H54 (cell line): ENCODE results near the gene AMER3.
A peak's percentile ranks its signal among the peaks of the same experiment; 100 is the strongest.
"Not testable (repeated sequence)": the region's sequence is repeated elsewhere in the genome, so short reads cannot be mapped to it uniquely, and the experiment has no call there.

Experiments used
- DNase-seq: peaks from one replicate; pipeline ENCODE4 v3.0.0; 2011; ENCODE audit warnings: low spot score, mixed read lengths; ENCODE audit not compliant: insufficient read length
- FAIRE-seq: peaks from 3 replicates; lab custom pipeline; 2011; peaks lifted over from hg19 to GRCh38; lab: Jason Lieb, UNC
- POLR2A ChIP-seq: IDR thresholded peaks from 2 replicates; pipeline ENCODE4 v1.6.1; 2011; ENCODE audit warnings: low read depth, mild to moderate bottlenecking, low read length

The AMER3 gene, protein sequence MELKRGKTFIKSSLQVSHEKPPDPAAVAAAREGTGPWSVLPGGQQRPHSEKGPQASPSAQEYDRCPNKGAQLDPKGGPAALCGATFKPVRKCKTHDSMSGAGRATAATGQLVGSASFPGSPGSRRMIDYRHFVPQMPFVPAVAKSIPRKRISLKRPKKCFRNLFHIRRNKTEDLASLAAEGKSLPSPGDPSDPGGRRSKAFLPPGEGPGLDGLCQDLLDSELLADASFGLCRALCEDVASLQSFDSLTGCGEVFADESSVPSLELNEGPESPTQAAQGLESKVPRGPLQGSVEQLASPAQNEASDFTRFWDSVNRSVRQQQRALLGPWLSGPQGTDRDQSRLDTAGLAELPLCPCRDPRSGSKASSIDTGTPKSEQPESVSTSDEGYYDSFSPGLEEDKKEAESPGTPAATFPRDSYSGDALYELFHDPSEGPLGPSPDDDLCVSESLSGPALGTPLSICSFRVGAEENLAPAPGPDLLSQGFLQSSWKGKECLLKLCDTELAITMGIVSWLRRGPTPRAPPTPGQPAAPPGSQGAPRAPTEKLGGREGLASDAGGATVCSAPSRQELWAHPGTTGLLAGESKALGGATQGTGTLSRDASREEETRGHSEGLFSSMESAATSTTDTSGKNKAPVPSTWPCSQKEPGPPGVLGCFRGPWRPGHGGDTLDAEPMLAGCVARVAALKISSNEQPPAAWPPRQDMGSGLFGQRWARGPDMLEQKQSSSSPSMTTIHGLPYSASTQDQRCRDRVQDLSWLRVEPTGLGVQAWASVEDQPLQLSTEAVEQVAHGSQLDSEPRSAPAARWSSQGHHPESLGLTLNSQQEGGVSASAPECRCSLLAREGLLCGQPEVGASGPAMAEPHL

DNA sequence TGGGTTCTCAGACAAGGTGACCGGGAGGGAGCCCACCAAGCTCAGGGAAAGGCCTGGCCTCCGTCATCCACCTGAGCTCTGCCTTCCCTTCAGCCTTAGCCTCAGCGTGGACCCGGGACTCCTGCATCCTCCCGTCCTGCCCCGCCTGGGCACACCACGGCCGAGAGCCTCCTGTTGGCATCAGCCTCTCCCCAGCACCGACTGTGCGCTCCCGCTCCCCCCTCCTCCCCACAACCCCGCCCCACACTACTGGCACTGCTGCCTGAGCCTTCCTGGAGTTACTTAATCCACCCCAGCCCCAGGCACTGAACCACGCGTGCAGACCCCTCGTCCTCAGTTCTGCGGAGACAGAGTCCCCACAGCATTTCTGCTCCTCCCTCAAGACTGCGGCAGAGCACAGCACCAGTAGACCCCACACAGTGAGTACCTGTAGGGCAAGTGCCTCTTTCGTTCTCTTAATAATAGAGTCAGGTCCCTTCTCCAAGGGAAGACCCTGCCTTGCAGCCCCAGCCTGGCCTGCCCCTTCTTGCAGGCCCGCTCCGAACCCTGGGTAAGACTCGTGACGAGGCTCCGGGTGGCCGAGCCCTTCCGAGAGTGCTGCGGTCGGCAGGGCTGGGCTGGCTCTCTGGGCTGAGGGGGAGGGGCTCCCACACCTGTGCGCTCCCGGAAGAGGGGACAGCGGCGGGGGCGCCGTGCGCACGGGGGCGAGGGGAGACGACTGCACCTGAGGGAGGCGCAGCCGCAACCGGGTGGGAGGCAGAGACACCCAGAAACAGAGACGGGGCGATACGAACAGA, at the start of gene AMER3:
Gene AMER3 (plus strand): TSS at position 285 of the 797 bp plus-strand sequence. CDS start 6,533 bp downstream, outside the sequence.
- no peak for TF ChIP-seq POLR2A
- FAIRE-seq, result no peak
- no peak for DNase-seq

DNA sequence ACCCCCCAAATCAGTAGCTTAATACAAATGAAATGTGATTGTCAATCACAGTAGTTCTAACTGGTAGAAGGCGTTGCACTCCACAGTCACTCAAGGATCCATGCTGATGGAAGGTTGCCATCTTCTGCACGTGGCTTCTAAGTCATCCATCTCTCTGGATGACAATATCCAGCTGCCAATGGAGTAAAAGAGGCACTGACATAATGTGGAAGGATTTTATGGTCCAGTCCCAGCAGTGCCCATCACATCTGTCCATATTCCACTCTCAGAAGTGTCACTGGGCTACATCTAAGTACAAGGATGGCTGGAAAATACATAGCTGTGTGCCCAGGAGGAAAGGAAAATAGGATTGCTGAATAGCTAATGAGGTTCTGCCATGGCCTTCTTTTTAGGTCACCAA, 40.5 kb upstream of the AMER3 start:
- not testable (repeated sequence) for DNase-seq, FAIRE-seq

DNA sequence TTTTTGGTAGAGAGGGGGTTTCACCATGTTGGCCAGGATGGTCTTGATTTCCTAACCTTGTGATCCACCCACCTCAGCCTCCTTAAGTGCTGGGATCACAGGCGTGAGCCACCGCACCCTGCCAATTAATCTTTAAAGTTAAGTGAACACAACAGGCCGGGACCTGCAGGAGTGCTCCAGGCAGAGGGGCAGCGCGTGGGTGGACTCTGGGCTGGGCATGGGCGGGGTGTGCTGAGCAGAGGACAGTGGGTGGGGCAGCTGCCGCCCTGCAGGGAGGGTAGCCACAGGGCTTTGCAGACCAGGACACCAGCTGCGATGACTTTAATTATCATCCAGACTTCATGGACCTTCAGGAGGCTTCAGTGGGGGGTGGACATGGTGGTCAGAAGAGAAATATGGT, 35.3 kb upstream of the AMER3 start:
- FAIRE-seq, result no peak
- no peak for TF ChIP-seq POLR2A
- DNase-seq, result no peak

DNA sequence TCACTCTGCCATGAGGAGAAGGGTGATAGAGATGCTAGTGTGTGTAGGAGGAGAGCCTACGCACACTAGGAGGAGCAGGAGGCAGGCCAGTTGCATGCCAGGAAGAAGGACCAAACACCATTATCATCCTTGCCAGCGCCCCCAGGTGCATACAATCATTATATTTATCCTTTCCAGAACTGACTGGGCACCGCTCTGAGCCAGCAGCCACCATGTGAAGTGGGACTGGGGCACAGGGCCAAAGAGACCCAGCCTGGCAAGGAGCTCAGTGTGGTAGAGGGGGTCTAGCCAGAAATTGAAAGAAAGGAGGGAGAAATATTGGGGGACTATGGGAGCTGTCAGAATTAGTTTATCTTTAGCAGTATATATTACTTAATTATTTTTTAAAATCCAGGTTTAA, 34.8 kb upstream of the AMER3 start:
- DNase-seq (no peak), FAIRE-seq (no peak)
- no peak for TF ChIP-seq POLR2A

DNA sequence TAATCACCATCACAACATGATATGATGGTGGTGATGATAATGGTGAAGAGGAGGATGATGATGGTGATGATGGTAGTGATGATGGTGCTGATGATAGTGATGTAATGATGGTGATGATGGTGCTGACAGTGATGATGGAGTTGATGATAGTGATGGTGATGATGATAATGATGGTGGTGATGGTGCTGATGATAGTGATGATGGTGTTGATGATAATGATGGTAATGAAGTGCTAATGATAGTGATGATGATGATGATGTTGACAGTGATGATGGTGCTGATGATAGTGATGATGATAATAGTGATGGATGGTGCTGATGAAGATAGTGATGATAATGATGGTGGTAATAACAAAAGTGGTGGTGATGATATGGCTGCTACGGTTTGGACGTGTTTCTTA, 30.9 kb upstream of the AMER3 start:
- no peak for TF ChIP-seq POLR2A
- DNase-seq, result no peak
- no peak for FAIRE-seq

DNA sequence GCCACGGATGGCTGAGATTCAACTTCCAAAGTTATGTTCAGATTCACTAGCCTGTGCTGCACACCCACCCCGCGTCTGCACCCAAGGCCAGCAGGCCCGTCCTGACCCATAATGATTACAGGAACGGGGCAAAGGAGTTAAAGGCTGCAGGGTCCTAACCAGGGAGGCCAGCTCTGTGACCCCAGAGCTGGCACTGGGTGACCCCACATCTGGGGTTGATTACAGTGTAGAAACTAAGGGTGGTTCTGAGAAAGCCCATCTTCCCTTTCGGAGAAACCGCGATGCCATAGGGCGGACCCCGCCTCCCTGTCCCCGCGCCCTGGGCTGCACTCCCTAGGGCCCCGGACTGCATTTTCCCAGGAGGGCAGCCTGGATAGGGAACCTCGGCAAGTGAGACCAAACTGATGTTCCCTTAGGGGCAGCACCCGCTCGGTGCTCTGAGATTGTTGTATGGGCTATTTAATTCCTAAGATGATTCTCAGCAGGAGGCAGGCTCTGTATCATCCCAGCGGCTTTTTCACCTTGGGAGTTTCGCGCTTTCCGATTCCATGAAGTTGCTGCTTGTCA, 28.6 kb upstream of the AMER3 start:
- DNase-seq (no peak), FAIRE-seq (no peak)
- TF ChIP-seq POLR2A, result no peak

DNA sequence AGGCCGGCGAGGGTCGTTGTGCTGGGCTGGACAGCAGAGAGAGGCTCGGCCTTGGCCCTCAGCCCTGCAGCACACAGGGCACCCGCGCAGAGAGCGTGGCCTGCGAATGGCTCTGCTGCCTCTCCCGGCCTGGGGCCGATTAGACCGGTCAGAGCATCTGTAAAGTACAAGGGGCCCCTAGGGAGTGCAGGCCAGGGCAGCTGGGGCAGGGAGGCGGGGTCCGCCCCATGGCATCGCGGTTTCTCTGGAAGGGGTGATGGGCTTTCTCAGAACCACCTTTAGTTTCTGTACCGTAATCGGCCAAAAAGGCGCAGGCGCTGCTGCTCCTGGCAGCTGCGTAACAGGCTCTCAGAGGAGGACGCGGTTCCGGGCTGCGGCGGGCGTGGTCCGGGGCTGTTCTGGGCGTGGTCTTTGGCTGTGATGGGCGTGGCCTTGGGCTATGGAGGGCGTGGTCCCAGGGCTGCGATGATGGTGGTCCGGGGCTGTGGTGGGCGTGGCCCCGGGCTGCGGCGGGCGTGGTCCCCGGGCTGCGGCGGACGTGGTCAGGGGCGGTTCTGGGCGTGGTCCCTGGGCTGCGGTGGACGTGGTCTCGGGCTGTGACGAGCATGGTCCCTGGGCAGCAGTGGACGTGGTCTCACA, 27.9 kb upstream of the AMER3 start:
- DNase-seq (peak; percentile 76), FAIRE-seq (no peak)
- peak; percentile 38; the same call in 1 of the 2 replicates for TF ChIP-seq POLR2A

DNA sequence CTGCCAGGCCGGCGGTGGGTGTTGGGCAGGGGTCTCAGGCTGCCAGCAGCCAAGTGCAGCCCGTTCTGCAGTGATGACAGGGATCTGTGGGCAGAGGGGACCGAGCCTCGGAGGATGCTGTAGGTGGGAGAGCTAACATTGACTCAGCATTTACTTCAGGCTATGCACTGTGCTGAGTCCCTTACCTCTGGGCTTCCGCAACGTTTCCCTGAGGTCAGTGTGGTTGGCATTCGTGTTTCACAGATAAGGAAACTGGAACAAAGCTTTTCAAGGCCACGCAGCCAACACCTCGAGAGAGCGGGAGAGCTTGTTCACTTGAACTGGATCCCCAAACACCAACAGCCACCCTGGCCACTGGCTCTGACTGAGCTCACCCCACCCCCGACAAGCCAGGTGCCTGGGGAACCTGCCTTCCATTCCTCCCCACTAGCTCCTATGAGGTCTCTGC, 27.3 kb upstream of the AMER3 start:
- FAIRE-seq (no peak), DNase-seq (no peak)
- TF ChIP-seq POLR2A, result no peak

DNA sequence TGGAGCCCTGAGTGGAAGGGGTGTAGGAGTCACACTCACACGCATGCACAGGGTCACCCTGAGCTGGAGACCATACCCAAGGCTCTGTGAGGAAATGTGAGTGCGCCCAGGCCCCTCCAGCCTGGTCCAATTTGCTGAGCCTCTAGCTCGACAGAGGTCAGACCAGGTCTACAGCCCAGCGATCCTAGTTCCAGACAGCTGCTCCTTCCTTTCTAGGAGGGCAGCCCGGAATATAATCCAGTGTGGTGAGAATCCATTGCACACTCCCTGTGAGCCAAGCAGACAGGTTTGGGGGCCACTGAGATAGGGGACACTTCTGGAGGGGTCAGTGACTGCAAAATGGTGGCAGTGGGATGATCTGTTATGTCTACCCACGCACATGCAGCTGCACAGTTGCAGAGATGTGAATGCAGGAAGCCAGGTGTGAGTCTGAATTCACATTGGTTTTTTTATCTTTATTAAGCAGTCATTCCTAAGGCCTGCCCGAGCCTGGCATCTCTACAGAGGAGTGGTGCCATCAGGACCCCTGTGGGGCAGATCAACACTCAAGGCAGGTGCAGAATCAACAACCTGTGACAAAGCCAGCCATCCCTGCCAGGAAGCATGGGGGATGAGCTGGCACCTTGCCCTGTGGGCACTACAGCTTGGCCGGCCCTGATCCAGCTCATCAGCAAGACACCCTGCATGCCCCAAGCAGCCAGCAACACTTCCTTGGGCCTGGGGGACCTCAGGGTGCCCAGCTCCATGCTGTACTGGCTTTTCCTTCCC, 26.6 kb upstream of the AMER3 start, which contains the start of gene GPR148:
Gene GPR148 (plus strand): TSS at position 522 of the 768 bp plus-strand sequence. CDS start 82 bp downstream, at position 604.
- FAIRE-seq (no peak), DNase-seq (no peak)
- TF ChIP-seq POLR2A, result no peak

DNA sequence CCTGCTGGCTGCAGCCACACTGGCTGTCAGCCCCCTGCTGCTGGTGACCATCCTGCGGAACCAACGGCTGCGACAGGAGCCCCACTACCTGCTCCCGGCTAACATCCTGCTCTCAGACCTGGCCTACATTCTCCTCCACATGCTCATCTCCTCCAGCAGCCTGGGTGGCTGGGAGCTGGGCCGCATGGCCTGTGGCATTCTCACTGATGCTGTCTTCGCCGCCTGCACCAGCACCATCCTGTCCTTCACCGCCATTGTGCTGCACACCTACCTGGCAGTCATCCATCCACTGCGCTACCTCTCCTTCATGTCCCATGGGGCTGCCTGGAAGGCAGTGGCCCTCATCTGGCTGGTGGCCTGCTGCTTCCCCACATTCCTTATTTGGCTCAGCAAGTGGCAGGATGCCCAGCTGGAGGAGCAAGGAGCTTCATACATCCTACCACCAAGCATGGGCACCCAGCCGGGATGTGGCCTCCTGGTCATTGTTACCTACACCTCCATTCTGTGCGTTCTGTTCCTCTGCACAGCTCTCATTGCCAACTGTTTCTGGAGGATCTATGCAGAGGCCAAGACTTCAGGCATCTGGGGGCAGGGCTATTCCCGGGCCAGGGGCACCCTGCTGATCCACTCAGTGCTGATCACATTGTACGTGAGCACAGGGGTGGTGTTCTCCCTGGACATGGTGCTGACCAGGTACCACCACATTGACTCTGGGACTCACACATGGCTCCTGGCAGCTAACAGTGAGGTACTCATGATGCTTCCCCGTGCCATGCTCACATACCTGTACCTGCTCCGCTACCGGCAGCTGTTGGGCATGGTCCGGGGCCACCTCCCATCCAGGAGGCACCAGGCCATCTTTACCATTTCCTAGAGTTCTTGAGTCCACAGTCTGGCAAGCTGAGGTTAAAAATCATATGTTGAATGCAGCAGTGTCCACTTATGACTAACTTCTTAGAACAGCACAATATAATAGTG, 25.7 kb upstream of the AMER3 start:
- TF ChIP-seq POLR2A, result no peak
- FAIRE-seq (no peak), DNase-seq (no peak)

DNA sequence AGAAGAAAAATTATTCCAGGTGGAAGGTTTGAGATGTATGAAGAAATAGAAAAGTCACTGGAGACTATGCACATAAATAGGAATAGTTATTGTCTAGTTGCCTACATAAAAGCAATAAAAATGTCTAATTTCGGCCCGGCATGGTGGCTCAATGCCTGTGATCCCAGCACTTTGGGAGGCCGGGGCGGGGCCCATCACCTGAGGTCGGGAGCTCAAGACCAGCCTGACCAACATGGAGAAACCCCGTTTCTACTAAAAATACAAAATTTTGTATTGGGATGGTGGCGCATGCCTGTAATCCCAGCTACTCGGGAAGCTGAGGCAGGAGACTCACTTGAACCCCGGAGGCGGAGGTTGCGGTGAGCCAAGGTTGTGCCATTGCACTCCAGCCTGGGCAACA, 23.1 kb upstream of the AMER3 start:
- not testable (repeated sequence) for DNase-seq, FAIRE-seq
